MCF 10A (cell line): ENCODE results near the gene SYNDIG1. TPM values are rescaled to one million over a fixed set of nuclear protein-coding genes. Genes with fewer than 3 reads are reported as not detected.

Experiments
- BruUV-seq: library from RNA; stranded (reverse); fragments of 400-500 nt; replicated peaks from 2 replicates; lab custom pipeline; 2021; lab: Mats Ljungman, UMichigan
- CTCF ChIA-PET: fragments of 300-600 bp; sonication (Branson Sonifier 250); formaldehyde crosslinking; extraction: SDS; loops from one replicate; lab custom pipeline; 2021; ENCODE audit warnings: antibody characterized with exemption, inconsistent platforms; lab: Yijun Ruan, JAX
- POLR2A ChIA-PET: fragments of 300-600, 350-650 bp; sonication (Branson Sonifier 250); formaldehyde crosslinking; extraction: SDS; loops from one replicate; lab custom pipeline; 2020; ENCODE audit warnings: antibody characterized with exemption, inconsistent platforms; lab: Yijun Ruan, JAX
- DNase-seq: peaks from one replicate; pipeline ENCODE4 v3.0.0-alpha.2; 2018; ENCODE audit not compliant: unreplicated experiment
- H3K27ac Mint-ChIP-seq: one replicate; pipeline ENCODE4 v1.8.0; 2022; ENCODE audit warnings: mild to moderate bottlenecking, low read depth, mixed read lengths; ENCODE audit not compliant: unreplicated experiment
- H3K27me3 Mint-ChIP-seq: one replicate; pipeline ENCODE4 v1.8.0; 2022; ENCODE audit warnings: mixed read lengths; ENCODE audit not compliant: insufficient read depth, unreplicated experiment
- H3K36me3 Mint-ChIP-seq: one replicate; pipeline ENCODE4 v1.8.0; 2022; ENCODE audit warnings: mild to moderate bottlenecking, moderate library complexity, mixed read lengths; ENCODE audit not compliant: insufficient read depth, unreplicated experiment
- H3K4me1 Mint-ChIP-seq: one replicate; pipeline ENCODE4 v1.8.0; 2022; ENCODE audit warnings: mixed read lengths; ENCODE audit not compliant: insufficient read depth, unreplicated experiment
- H3K4me3 Mint-ChIP-seq: one replicate; pipeline ENCODE4 v1.8.0; 2022; ENCODE audit warnings: mild to moderate bottlenecking, moderate library complexity, mixed read lengths; ENCODE audit not compliant: unreplicated experiment
- H3K9me3 Mint-ChIP-seq: one replicate; pipeline ENCODE4 v1.8.0; 2022; ENCODE audit warnings: mixed read lengths; ENCODE audit not compliant: unreplicated experiment
- CTCF ChIP-seq: fragments of 200-600 bp; IDR thresholded peaks from one replicate; pipeline ENCODE4 v1.8.0; 2022; ENCODE audit warnings: antibody characterized with exemption, mild to moderate bottlenecking; ENCODE audit not compliant: unreplicated experiment
- intact Hi-C: fragments of 100-400 bp; cut with micrococcal nuclease; formaldehyde crosslinking; loops from 2 replicates; pipeline ENCODE4 v1.14.1; 2022
- total RNA-seq: library from RNA; stranded (reverse); gene quantifications from 2 replicates; pipeline ENCODE4 v1.2.3, GENCODE V29; 2022

SYNDIG1 gene
- total RNA-seq, 1 experiment from 2014 or later, result not detected

- Mint-ChIP-seq H3K4me3 (no peak overlapping the region), H3K4me1 (no peaks in the 10 kb centered on the region), H3K27ac (no peak overlapping the region), H3K36me3 (no peaks in the 10 kb centered on the region), H3K9me3 (peaks cover 35% of the 10 kb centered on the region), H3K27me3 (no peaks in the 10 kb centered on the region)
- CTCF ChIA-PET, result interaction anchor here (0.7 kb wide), 1 partner anchor 1234 kb away, joined by 3 read pairs; no protein-coding TSS in a partner anchor
- intact Hi-C loops, result no loop called here
- POLR2A ChIA-PET, result no interaction called here
- no peak for TF ChIP-seq CTCF
- BruUV-seq, result no TSS peak
- no peak for DNase-seq
These were observed 8.7 kb upstream of the SYNDIG1 start for GRCh38 chr20:24460712-24461111.

GRCh38 chr20:24461848-24462247 lies 7.6 kb upstream of the SYNDIG1 start:
- BruUV-seq, result no TSS peak
- H3K36me3 Mint-ChIP-seq, result no peaks in the 10 kb centered on the region
- no peaks in the 10 kb centered on the region for H3K27me3 Mint-ChIP-seq
- TF ChIP-seq CTCF, result no peak
- ChIA-PET POLR2A (no interaction called here), CTCF (no interaction called here)
- intact Hi-C loops, result no loop called here
- H3K4me3 Mint-ChIP-seq, result no peak overlapping the region
- peaks cover 34% of the 10 kb centered on the region for H3K9me3 Mint-ChIP-seq
- no peak for DNase-seq
- H3K4me1 Mint-ChIP-seq, result no peaks in the 10 kb centered on the region
- H3K27ac Mint-ChIP-seq, result no peak overlapping the region

DNA sequence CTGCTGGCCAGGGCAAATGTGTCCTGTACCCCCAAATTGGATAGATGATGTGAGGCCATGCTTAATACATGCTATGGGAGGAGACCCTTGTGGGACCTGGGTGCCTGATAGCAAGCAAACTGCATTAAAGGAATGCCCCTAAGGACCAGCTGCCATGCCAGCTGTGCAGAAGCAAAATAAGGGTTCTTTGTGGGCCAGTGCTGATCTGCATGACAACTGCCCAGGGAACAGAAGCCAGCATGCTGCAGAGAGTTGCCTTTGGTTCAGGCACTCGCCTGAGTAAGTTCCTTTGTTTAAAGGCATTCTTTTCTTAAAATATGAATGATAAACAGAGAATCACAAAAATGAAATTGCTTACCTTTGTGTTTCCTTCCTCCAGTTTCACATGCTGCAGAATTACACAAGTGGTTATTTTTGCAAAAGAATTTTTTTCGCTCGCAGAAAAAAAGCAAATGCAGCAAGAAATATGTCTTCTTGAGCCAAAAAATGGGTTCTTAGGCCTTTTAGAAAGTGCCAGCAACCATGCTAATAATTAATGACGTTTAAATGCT lies 6.9 kb upstream of the SYNDIG1 start:
- POLR2A ChIA-PET, result interaction anchor here (0.7 kb wide), 1 partner anchor 326 kb away, joined by 3 read pairs; no protein-coding TSS in a partner anchor
- DNase-seq, result no peak
- intact Hi-C loops, result no loop called here
- no peaks in the 10 kb centered on the region for H3K4me1 Mint-ChIP-seq
- peaks cover 34% of the 10 kb centered on the region for H3K9me3 Mint-ChIP-seq
- no TSS peak for BruUV-seq
- CTCF ChIA-PET, result no interaction called here
- no peaks in the 10 kb centered on the region for H3K27me3 Mint-ChIP-seq
- no peak for TF ChIP-seq CTCF
- H3K27ac Mint-ChIP-seq, result no peak overlapping the region
- no peaks in the 10 kb centered on the region for H3K36me3 Mint-ChIP-seq
- H3K4me3 Mint-ChIP-seq, result no peak overlapping the region

- no peak overlapping the region for H3K27ac Mint-ChIP-seq
- BruUV-seq, result no TSS peak
- no peaks in the 10 kb centered on the region for H3K36me3 Mint-ChIP-seq
- intact Hi-C loops, result no loop called here
- TF ChIP-seq CTCF, result no peak
- POLR2A ChIA-PET, result no interaction called here
- no peaks in the 10 kb centered on the region for H3K4me1 Mint-ChIP-seq
- no peaks in the 10 kb centered on the region for H3K27me3 Mint-ChIP-seq
- DNase-seq, result no peak
- H3K4me3 Mint-ChIP-seq, result no peak overlapping the region
- CTCF ChIA-PET, result no interaction called here
- peaks cover 21% of the 10 kb centered on the region for H3K9me3 Mint-ChIP-seq
These were observed 4.3 kb upstream of the SYNDIG1 start for GRCh38 chr20:24465159-24465558.
